HG03280 (cell line): Measurements from ENCODE around the gene ARPC4.
"Not testable (repeated sequence)": the region's sequence is repeated elsewhere in the genome, so short reads cannot be mapped to it uniquely, and the experiment has no call there.

Source experiments
- ATAC-seq: cut with Tn5 transposase; IDR thresholded peaks from one replicate; pipeline ENCODE4 v1.9.1; 2021; ENCODE audit warnings: mild to moderate bottlenecking, moderate library complexity; ENCODE audit not compliant: unreplicated experiment

ARPC4 gene

DNA sequence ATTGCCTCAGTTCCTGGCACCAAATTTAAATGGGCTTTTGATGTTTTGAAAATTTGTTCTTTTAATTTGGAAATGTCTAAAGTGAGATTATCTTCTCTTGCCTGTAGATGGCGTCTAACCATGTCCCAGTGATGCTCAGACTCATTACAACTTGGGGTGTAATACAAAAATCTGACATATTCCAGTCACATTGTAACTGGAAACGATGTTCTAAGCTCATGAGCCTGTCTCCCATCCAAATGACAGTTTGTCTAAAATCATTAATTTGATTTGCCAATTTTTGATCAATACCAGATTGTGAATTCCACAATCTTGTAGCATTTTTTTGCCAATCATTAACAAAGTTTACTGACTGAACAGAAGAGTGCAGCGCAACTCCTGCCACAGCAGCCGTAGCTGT, 56.0 kb downstream of the ARPC4 start:
- not testable (repeated sequence) for ATAC-seq

DNA sequence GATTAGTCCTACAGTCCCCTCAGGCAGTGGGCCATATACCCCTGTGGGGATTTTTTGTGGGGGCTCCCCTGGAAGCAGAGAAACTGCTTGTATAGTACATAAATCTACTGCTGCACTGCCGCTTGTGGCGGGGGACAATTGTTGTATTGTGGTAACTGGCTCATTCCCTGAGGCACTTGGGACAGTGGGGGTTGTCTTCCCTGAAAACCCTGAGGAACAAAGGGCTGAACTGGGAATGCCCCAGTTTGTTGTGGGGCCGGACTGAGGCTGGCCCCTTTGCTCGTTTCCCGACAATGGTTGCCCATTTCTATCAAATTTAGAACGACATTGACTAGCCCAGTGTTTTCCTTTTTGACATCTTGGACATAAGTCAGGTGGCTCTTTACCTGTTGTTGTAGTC, 58.5 kb downstream of the ARPC4 start:
- ATAC-seq = not testable (repeated sequence)

GRCh38 chr3:9851926-9852325, 59.0 kb downstream of the ARPC4 start:
- not testable (repeated sequence) for ATAC-seq

GRCh38 chr3:9852528-9852927, 59.6 kb downstream of the ARPC4 start:
- no peak for ATAC-seq

DNA sequence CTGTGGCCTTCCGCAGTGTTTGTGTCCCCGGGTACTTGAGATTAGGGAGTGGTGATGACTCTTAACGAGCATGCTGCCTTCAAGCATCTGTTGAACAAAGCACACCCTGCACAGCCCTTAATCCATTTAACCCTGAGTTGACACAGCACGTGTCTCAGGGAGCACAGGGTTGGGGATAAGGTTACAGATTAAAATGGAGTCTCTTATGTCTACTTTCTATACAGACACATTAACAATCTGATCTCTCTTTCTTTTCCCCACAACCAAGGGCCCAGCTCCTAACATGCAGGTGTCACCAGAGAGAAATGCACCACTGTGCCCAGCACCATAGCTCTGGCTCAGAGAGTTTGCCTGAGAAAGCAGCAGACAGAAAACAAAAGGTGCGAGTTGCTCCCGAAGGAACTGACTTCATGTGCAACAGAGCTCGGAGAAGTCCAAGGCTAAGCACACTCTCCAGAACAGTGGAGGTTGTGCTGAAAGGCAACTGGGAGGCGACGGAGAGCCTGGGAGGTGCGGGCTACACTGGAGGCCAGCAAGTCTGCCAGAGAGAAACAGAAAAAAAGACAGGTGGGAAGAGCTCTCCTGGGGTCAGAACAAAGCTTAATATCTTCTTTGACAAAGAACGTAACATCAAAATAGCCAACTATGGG, 61.5 kb downstream of the ARPC4 start:
- ATAC-seq = not testable (repeated sequence)

GRCh38 chr3:9855594-9855993, 62.7 kb downstream of the ARPC4 start:
- no peak for ATAC-seq
